Upper lobe of right lung (tissue), 1 donor: ENCODE data around the gene RPS27. TPM values are rescaled to one million over a fixed set of nuclear protein-coding genes. Genes with fewer than 3 reads are reported as not detected.
"Not testable (repeated sequence)": the region's sequence is repeated elsewhere in the genome, so short reads cannot be mapped to it uniquely, and the experiment has no call there.

Experiments
- ATAC-seq: fragments of 200-7000 bp; cut with Tn5 transposase; one replicate; pipeline ENCODE4 v1.9.1; 2020; ENCODE audit warnings: mild to moderate bottlenecking, moderate library complexity
- DNase-seq: peaks from one replicate; pipeline ENCODE4 v3.0.0-alpha.2; 2020
- H3K27ac ChIP-seq: fragments of 200-600 bp; one replicate; pipeline ENCODE4 v1.8.0; 2022
- H3K27me3 ChIP-seq: fragments of 200-600 bp; one replicate; pipeline ENCODE4 v1.8.0; 2022; ENCODE audit warnings: mild to moderate bottlenecking
- H3K36me3 ChIP-seq: fragments of 200-600 bp; one replicate; pipeline ENCODE4 v1.8.0; 2022
- H3K4me1 ChIP-seq: fragments of 200-600 bp; one replicate; pipeline ENCODE4 v1.8.0; 2022
- H3K4me3 ChIP-seq: fragments of 200-600 bp; one replicate; pipeline ENCODE4 v1.8.0; 2022; ENCODE audit warnings: mild to moderate bottlenecking
- H3K9me3 ChIP-seq: fragments of 200-600 bp; one replicate; pipeline ENCODE4 v1.8.0; 2022
- intact Hi-C: fragments of 100-400 bp; cut with DNase I; formaldehyde crosslinking; loops from one replicate; pipeline ENCODE4 v1.11.0; 2022
- microRNA-seq: library from miRNA; unstranded; fragments of <30 nt; microRNA quantifications from one replicate; pipeline ENCODE4 v1.2.0, GENCODE V29; 2020; ENCODE audit warnings: borderline microRNAs expressed
- total RNA-seq: library from RNA; stranded (reverse); fragmentation: NEBNext Ultra II Directional; extraction: Animal tissue kit (Norgen Biotek cat#: 25700); gene quantifications from one replicate; pipeline ENCODE4 v1.2.1, GENCODE V29; 2021
- TF ChIP-seq, protein P1 (sequence below): fragments of 200-600 bp; IDR thresholded peaks from one replicate; pipeline ENCODE4 v1.8.0; 2022; ENCODE audit warnings: antibody characterized with exemption
- donor health status: DM: no; HTN: yes; CAD: no; lungs with severe emphysema.

The RPS27 gene
- total RNA-seq, 1 donor from 2014 or later, result 1,693 TPM

DNA sequence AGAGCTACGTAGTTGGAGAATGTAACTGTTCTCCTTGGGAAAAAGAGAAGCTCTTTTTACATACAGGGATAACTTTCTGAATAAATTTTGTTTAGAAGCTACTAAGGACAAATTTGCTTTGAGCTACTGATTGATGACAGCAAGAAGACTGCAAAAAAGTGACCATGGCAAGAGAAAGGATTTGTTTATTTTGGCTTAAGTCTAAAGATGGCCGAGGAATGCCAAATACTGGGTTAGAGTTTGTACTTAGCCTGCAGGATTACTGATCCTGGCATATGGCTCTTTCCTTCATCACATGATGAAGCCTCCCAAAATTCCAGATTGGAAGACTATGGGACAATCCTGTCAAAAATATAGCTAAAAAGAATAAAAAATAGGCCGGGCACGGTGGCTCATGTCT is 28.7 kb downstream of the RPS27 start:
- Histone ChIP-seq H3K4me1 (no peaks in the 10 kb centered on the region), H3K36me3 (no peaks in the 10 kb centered on the region), H3K27ac (no peak overlapping the region), H3K4me3 (no peak overlapping the region), H3K9me3 (no peaks in the 10 kb centered on the region), H3K27me3 (no peaks in the 10 kb centered on the region)
- DNase-seq (no peak), ATAC-seq (no peak)
- TF ChIP-seq, protein P1, sequence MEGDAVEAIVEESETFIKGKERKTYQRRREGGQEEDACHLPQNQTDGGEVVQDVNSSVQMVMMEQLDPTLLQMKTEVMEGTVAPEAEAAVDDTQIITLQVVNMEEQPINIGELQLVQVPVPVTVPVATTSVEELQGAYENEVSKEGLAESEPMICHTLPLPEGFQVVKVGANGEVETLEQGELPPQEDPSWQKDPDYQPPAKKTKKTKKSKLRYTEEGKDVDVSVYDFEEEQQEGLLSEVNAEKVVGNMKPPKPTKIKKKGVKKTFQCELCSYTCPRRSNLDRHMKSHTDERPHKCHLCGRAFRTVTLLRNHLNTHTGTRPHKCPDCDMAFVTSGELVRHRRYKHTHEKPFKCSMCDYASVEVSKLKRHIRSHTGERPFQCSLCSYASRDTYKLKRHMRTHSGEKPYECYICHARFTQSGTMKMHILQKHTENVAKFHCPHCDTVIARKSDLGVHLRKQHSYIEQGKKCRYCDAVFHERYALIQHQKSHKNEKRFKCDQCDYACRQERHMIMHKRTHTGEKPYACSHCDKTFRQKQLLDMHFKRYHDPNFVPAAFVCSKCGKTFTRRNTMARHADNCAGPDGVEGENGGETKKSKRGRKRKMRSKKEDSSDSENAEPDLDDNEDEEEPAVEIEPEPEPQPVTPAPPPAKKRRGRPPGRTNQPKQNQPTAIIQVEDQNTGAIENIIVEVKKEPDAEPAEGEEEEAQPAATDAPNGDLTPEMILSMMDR, result no peak
- intact Hi-C loops, result no loop called here

DNA sequence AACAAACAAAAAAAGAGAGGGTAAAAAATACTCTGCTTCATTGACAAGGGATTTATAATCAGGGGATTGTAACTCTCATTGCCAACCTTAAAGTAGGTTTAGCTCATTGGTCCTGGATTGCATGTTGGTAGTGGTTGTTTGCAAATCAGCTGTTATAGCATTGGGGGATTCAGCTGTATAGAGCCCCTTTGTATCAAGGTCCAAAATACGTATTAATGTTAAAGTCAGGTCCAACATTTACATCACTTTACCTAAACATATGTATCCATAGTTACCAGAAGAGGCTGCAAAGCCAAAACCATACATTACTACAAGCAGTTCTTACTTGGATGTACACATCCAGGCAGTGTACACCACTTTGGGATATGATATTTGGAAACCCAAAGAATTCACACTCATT is 29.4 kb downstream of the RPS27 start:
- DNase-seq, result no peak
- TF ChIP-seq, protein P1, result no peak
- H3K36me3 ChIP-seq, result no peaks in the 10 kb centered on the region
- no peak for ATAC-seq
- H3K4me1 ChIP-seq, result no peaks in the 10 kb centered on the region
- no peaks in the 10 kb centered on the region for H3K27me3 ChIP-seq
- intact Hi-C loops, result no loop called here
- H3K9me3 ChIP-seq, result no peaks in the 10 kb centered on the region
- H3K4me3 ChIP-seq, result no peak overlapping the region
- H3K27ac ChIP-seq, result no peak overlapping the region

DNA sequence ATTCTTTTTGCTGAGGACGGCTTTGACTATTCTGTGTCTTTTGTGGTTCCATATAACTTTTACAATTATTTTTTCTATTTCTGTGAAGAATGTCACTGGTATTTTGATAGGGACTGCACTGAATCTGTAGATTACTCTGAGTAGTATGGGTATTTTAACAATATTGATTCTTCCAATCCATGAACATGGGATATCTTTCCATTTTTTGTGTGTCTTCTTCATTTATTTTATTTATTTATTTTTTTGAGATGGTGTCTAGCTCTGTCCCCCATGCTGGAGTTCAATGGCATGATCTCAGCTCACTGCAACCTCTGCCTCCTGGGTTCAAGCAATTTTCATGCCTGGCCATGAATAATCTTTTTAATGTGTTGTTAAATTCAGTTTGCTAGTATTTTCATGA is 43.1 kb downstream of the RPS27 start:
- H3K27ac ChIP-seq, ATAC-seq, H3K36me3 ChIP-seq, H3K9me3 ChIP-seq, intact Hi-C loops, H3K4me3 ChIP-seq, H3K4me1 ChIP-seq, DNase-seq, H3K27me3 ChIP-seq: not testable (repeated sequence)

Small RNA genes lying within 50 kb of the gene (microRNA-seq; reads per million reads assigned to microRNA genes)
- gene MIR6737, result not detected

Other genes with a start within 250 kb of the RPS27 start
- gene SLC27A3, start 215.4 kb upstream of the RPS27 start, total RNA-seq, result 105 TPM
- 55.1 TPM for gene GATAD2B, start 67.8 kb upstream of the RPS27 start, total RNA-seq
- 83.7 TPM for gene DENND4B, start 44.0 kb upstream of the RPS27 start, total RNA-seq
- 52.7 TPM for gene CRTC2, start 32.1 kb upstream of the RPS27 start, total RNA-seq
- 120 TPM for gene SLC39A1, start 27.2 kb upstream of the RPS27 start, total RNA-seq
- gene CREB3L4, start 22.9 kb upstream of the RPS27 start, total RNA-seq, result 10.5 TPM
- gene JTB, start 13.1 kb upstream of the RPS27 start, total RNA-seq, result 129 TPM
- 103 TPM for gene RAB13, start 4.4 kb upstream of the RPS27 start, total RNA-seq
- gene NUP210L, start 164.3 kb downstream of the RPS27 start, total RNA-seq, result 2.1 TPM
- gene TPM3, start 201.3 kb downstream of the RPS27 start, total RNA-seq, result 326 TPM
- gene CFAP141, start 215.6 kb downstream of the RPS27 start, total RNA-seq, result not detected
- gene UBAP2L, start 230.2 kb downstream of the RPS27 start, total RNA-seq, result 156 TPM